NCI-H1048 (cell line): Measurements from ENCODE around the gene SPRR4.
"Not testable (repeated sequence)": the region's sequence is repeated elsewhere in the genome, so short reads cannot be mapped to it uniquely, and the experiment has no call there.

ENCODE experiments used
- DNase-seq: peaks from one replicate; lab custom pipeline; 2025; lab: John Stamatoyannopoulos, UW

Gene SPRR4

DNA sequence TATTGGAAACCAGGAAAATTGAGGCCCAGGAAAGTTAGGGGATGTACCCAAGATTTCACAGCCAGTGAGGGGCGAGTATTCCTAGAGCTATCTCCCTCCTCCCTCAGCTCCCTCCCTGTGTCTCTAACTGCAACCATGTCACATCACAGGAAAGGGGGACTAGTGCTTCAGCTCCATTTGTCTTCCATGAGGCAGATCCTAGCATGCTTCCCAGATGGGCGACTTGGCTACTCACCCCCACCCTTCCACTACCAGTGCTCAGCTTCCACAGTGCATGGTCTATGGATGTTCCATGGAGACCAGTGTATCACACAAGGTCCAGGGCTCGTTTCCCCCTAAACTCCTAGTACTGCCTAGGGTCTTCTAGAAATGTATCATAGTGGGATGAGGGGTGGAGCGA, 4.6 kb upstream of the SPRR4 start:
- DNase-seq = no peak

GRCh38 chr1:152967201-152967600, 3.2 kb upstream of the SPRR4 start:
- DNase-seq = no peak

- no peak for DNase-seq
These were observed 2.2 kb upstream of the SPRR4 start for GRCh38 chr1:152968248-152968647.

- DNase-seq = no peak
These were observed 1.4 kb upstream of the SPRR4 start for GRCh38 chr1:152969036-152969435.

DNA sequence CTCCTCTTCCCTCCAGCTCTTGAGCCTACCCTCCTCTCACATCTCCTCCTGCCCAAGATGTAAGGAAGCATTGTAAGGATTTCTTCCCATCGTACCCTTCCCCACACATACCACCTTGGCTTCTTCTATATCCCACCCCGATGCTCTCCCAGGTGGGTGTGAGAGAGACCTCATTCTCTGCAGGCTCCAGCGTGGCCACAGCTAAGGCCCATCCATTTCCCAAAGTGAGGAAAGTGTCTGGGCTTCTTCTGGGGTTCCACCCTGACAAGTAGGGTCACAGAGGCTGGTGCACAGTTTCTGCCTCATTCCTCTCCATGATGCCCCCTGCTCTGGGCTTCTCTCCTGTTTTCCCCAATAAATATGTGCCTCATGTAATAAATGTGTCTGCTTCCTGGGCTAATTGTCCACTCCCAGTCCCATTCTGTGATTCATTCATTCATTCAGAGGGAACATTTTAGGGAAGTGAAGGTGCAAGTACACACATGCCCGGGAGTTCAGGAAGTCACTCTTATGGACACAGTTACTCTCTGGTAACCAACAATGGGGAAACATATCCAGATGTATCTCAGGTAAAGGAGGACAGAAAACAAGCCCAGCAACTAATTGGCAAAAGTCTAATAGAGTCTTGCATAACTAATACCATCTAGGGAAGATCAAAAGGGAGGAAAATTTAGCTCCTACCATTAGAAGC, 1.9 kb downstream of the SPRR4 start:
- no peak for DNase-seq

- no peak for DNase-seq
These were observed 6.2 kb downstream of the SPRR4 start for GRCh38 chr1:152976688-152977087.

DNA sequence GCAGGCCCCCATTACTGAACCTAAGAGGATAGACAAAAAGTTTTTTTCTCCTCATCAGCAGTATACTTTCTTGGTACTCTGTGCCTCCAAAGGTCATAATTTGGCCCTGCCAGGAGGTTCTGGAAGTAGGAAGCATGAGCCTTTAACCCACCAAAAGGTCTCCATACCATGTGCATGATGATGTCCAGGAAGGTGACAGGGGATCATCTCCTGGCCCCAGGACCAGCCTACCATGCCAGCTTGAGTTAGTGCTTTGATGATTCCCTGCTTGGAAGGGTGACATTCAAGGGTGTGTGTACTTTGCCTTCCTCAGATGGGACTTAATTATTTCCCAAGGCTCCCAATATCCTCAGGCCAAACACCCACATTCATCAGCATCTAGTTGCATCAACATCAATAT, 7.2 kb downstream of the SPRR4 start:
- no peak for DNase-seq

DNA sequence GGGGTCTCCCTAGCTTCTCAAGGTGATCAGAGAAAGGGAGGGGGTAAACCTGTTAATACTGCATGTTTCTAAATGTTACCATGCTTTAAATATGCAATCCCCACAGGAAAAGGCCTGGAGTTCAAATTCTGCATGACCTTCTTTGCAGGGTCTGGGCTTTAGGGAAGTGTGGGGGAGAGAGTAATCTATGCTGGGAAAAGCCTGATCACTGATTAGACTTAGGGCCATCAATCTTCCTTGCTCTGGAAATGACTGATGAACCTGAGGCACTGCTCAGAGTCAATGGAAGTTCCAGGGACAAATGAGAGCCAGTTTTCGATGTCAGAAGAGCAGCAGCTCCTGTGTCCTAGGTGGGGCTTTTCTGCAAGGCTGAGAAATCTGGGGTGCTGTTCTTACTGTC, 10.2 kb downstream of the SPRR4 start:
- no peak for DNase-seq

DNA sequence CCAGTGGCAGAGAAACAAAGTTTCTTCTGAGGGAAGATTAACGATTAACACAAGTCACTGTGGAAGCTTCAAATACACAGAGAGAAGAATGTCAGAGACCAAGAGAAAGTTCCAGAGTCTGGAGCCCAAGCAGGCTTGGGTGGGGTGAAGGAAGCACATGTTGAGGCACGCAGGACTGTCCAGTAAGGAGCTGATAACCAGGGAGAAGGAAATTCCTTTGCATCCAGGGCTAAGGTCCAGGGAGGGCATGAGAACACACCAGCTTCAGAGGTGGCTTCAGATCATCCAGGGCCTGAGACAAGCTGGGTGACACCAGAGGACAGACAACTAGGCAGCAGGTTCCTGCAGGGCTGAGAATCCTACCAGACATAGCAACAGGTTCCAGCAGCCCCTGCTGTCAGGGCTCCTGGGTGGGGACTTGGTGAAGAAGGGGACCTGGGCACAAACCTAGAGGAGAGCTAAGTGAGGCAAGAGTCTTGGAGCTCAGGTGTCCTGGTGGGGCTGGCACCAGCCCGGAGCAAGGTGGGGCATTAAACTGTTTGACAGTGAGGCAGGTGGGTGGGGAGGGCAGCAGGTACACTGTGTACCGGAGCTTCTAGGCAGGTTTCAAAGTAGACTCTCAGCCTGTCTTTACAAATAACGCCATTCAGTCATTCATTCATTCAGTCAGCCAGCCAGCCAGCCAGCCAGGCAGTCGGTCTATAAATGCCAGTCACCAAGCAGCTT, 10.9 kb downstream of the SPRR4 start:
- DNase-seq = no peak

GRCh38 chr1:152982076-152982475, 11.6 kb downstream of the SPRR4 start:
- no peak for DNase-seq

DNA sequence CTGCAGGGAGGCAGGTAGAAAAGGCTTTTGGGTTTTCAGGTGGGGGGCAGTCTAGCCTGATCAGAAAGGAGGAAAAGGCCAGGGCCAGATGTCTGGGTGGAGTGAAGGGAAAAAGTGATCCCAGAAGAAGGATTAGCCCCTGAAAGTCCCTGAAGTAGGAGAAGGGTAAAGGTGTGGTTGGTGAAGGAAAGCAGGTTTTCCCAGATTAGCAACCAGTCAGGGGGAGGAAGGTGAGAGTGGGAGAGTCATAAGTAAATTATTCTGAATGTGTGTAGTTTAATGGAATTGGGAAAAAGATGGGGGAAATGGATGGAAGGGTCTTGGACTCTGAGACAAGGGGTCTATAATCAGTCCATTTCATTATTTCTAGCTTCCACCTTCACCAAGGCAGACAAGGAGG, 12.8 kb downstream of the SPRR4 start:
- no peak for DNase-seq

GRCh38 chr1:152983743-152984142, 13.3 kb downstream of the SPRR4 start, which contains the start of gene SPRR1A:
TSS of gene SPRR1A (plus strand) at chr1:152984081. CDS start at chr1:152985231, 1,150 bp downstream.
- no peak for DNase-seq

DNA sequence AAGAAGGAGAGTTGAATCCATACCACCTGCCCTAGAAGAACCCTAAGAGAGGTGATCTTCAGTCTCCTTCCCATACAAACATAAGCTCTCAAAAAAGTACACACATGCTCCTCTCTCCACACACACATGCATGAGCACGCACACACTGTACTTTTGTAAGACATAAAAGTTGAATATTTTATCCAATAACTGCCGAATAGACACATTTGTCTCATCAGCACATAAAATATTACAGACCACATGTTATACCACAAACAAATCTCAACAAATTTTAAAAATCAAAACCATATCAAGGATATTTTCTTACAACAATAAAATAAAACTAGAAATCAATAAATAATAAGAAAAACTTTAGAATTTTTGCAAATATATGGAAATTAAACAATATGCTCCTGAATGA, 16.1 kb downstream of the SPRR4 start:
- DNase-seq = no peak

- no peak for DNase-seq
These were observed 22.7 kb downstream of the SPRR4 start for GRCh38 chr1:152993186-152993585.

DNA sequence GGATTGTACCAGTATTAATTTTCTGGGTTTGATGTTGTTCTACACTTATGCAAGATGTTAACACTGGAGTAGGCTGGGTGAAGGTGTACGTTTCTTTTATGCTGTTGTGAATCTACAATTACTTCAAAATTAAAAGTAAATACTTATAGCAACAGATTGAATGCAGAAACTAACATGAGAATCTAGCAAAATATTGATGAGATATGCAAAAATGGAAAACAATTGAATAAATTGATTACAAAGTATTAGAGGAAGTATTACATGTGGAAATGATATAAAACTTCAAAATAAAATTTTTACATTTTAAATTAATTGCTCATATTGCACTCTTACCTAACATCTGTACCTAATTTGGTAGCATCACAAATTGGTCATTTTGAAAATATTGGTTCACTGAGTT, 25.4 kb downstream of the SPRR4 start:
- no peak for DNase-seq

DNA sequence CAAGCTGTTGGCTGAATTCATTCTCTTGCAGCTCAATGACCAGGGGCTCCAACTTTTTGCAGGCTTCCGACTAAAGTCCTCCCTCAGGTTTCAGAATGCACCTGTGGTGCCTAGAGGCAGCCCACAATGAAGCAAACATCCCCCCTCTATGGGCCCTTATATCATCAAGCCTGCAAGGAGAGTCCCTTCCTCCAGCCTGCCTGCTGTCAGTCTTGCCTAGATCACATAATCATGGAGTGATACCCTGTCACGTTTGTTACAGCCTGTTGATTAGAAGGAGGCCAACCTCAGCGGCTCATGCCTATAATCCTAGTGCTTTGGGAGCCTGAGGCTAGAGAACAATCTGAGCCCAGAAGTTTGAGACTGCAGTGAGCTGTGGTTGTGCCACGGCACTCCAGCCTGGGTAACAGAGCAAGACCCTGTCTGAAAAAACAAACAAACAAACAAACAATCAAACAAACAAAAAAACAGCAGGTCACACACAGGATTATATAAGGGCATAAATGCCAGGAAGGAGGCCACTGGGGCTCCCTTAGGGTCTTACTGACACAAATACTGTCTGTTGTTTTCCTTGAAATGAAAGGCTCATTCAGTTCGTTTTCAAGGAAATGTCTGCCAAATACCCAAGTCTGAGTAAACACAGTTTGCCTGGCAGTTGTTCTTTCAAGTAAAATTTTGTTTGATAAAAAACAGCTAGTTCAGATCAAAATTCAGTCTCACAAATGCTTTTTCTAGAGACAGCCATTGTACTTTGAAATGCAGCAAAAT, 26.4 kb downstream of the SPRR4 start:
- DNase-seq = no peak

GRCh38 chr1:152997901-152998300, 27.5 kb downstream of the SPRR4 start:
- no peak for DNase-seq

DNA sequence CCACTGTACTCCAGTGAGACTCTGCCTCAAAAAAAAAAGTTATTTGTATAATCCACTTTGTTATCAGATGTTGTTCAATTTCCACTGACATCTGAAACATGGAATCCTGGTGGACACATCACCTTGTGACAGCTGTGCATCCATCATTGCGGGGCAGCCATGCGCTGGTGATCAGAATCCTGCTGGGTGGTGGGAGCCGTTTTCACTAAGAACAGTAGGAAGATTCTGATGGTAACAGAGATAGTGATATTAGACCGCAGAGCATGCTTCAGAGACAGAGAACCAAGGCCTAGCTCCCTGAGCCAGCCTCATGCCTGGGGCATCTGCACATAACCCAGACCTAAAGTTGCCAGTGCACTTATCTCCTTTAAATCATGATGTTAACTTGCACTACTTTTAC, 28.0 kb downstream of the SPRR4 start:
- no peak for DNase-seq

DNA sequence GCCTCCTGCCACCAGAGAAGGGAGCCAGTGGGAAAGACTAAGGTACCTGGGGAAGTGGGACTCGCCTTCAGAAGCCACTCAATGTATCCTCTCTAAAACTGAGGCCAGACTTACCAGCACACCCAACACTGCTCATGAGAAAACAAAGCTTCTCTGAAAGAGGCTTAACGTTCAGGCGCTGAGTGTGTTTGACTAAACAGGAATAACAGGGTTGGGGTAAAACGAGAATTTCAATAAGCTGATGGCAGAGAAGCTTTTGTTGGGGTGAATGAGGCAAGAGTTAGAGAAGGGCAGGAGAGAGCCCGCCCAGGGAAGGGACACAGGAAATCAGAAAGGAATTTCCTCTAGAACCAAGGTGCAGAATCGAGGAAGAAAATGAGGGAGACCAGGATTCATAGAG, 29.4 kb downstream of the SPRR4 start:
- DNase-seq = no peak

DNA sequence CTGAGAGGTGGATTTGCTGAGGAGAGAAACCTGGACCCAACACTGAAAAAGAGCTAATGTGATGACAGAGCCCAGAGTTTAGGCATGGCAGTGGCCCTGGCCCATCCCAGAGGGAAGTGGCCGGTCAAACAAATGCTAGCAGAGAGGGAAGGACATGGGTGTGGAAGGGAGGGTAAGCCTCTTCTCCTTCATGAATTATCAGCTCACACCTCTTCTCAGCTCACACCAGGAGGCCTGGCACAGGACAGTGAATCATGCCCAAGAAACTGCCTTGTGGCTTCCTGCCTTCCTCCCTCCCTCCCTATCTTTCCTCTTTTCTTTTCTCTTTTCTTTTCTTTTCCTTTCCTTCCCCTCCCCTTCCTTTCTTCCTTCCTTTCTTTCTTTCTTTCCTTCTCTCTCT, 29.8 kb downstream of the SPRR4 start:
- DNase-seq = no peak

GRCh38 chr1:153001382-153001781, 30.9 kb downstream of the SPRR4 start, which contains the start of gene SPRR3:
TSS of gene SPRR3 (plus strand) at chr1:153001749. CDS start at chr1:153003021, 1,272 bp downstream.
- no peak for DNase-seq

DNA sequence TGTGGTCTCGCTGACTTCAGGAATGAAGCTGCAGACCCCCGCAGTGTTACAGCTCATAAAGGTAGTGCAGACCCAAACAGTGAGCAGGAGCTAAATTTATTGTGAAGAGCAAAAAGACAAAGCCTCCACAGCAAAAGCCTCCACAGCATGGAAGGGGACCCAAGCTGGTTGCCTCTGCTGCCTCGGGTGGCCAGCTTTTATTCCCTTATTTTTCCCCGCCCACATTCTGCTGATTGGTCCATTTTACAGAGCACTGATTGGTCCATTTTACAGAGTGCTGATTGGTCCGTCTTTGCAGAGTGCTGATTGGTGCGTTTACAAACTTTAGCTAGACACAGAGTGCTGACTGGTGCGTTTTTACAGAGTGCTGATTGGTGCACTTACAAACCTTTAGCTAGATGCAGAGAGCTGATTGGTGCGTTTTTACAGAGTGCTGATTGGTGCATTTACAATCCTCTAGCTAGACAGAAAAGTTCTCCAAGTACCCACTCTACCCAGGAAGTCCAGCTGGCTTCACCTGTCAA, 40.8 kb downstream of the SPRR4 start:
- not testable (repeated sequence) for DNase-seq

DNA sequence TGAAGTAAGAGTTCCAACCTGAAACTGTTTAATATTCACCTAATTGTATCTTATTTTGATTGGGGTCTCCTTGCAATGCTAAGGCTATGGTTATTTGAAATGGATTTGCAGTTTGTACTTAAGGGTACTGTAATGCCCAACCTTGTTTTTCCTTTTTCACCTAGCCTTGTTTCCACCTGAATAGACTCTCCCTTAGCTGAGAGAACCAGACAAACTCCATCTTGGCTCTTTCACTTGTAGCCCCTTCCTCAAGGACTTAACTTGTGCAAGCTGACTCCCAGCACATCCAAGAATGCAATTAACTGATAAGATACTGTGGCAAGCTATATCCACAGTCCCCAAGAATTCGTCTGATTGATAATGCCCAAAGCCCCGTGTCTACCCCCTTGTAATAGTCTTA, 51.4 kb downstream of the SPRR4 start:
- DNase-seq = not testable (repeated sequence)
